Measurements from ENCODE around the gene P3R3URF. TPM values are rescaled to one million over a fixed set of nuclear protein-coding genes. Genes with fewer than 3 reads are reported as not detected.

The P3R3URF gene
- total RNA-seq, 4 donors from 2014 or later: not detected

DNA sequence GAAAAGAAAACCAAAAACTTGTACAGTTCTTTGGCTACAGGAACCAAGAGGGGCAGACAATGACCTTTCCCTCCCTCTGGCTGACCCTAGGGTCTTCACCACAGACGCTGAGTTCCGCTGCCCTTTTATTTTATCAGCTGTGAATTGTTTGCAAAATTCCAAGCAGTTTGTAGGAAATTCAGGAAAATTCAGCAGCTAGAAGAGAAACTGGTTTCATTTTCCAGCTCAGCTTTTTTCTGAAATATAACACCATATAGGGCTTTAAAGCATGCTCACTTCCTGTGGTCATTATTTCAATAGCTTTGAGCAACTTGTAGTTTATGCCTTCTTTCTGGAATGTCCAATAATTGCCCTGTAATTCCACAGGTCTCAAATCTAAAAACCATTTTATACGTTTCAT, 38.4 kb downstream of the P3R3URF start:
- TF ChIP-seq CTCF (IDR thresholded peaks at IDR 0.05; ENCODE audit: low read depth): no peak

DNA sequence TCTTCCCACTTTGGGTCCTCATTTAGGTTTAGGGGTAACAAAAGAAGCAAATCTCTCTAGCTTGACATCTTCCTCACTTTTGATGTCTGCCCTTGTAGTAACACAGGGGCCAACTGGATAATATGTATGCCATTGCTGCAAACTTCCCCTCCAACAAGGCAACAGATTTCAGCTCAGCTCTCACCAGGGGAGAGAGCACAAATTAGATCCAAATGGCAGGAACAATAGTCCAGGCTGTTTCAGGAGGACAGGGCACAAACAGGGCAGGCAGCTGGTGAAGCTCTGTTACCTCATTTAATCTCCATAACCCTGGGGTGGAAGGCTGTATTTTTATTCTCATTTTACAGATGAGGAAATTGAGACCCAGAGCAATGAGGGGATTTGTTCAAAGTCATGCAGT, 39.6 kb downstream of the P3R3URF start:
- TF ChIP-seq CTCF (IDR thresholded peaks at IDR 0.05; ENCODE audit: low read depth): no peak

DNA sequence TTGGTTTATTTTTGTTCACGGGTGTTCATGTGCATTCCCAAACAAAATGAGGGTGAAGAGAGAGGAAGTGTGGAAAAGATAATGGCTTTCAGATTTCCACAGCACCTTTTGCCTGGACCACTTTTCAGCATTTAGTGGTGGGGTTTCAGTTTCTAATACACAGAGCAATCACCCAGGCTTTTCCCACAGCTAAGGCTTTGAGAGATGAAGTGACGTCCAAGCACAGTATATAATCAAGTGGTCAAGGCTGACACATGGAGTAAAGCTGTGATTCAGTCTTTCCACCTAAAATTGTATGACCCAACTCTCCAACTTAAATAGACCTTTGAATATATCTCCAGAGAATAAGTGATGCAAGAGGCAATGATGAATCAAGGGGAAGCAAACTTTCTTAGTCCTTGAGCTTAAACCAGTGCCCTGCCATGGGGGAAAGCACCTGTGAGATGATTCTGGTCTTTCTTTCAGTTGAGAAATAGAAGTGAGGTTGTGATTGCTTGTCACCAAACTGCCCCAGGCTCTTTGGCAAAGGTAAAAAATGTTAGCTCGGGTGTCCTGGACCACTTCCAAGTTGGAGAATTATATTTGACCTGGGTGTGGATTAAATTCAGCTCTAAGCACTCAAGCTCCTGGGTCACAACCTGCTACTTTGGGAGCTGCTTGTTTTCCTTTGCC, 41.5 kb downstream of the P3R3URF start:
- no peak for TF ChIP-seq CTCF (IDR thresholded peaks at IDR 0.05; ENCODE audit: low read depth)

- TF ChIP-seq CTCF (IDR thresholded peaks at IDR 0.05; ENCODE audit: low read depth): no peak
Observed at GRCh38 chr1:46133781-46134350, 42.4 kb downstream of the P3R3URF start.

- TF ChIP-seq CTCF (IDR thresholded peaks at IDR 0.05; ENCODE audit: low read depth): no peak
Observed at GRCh38 chr1:46133181-46133658, 43.1 kb downstream of the P3R3URF start.

GRCh38 chr1:46132529-46133180, 43.6 kb downstream of the P3R3URF start, which contains the start of gene PIK3R3:
TSS of gene PIK3R3 (minus strand) at chr1:46132629. CDS start at chr1:46131952, 677 bp downstream.
- no peak for TF ChIP-seq CTCF (IDR thresholded peaks at IDR 0.05; ENCODE audit: low read depth)
